WTC11 (cell line): Measurements from ENCODE around the gene SMURF1. TPM values are rescaled to one million over a fixed set of nuclear protein-coding genes. Genes with fewer than 3 reads are reported as not detected.

Experiments used
- ATAC-seq: fragments of 200-7000 bp; cut with Tn5 transposase; 2 replicates; pipeline ENCODE4 v1.10.0; 2021; ENCODE audit warnings: mild to moderate bottlenecking, moderate library complexity
- CTCF ChIA-PET: fragments of 300-600 bp; sonication (Branson Sonifier 250); formaldehyde crosslinking; loops from one replicate; lab custom pipeline; 2021; ENCODE audit warnings: antibody characterized with exemption; lab: Charles Lee
- POLR2A ChIA-PET: fragments of 350-600 bp; sonication (Branson Sonifier 250); formaldehyde crosslinking; loops from one replicate; lab custom pipeline; 2021; ENCODE audit warnings: antibody characterized with exemption; lab: Charles Lee
- DNase-seq: peaks from one replicate; pipeline ENCODE4 v3.0.0; 2021; ENCODE audit warnings: low spot score
- H3K27ac Mint-ChIP-seq: 2 replicates; pipeline ENCODE4 v1.8.0; 2021; ENCODE audit warnings: mixed read lengths
- H3K27me3 Mint-ChIP-seq: 2 replicates; pipeline ENCODE4 v1.8.0; 2021; ENCODE audit warnings: low read depth, mild to moderate bottlenecking, moderate library complexity, mixed read lengths
- H3K36me3 Mint-ChIP-seq: 2 replicates; pipeline ENCODE4 v1.8.0; 2021; ENCODE audit warnings: mixed read lengths
- H3K4me1 Mint-ChIP-seq: 2 replicates; pipeline ENCODE4 v1.8.0; 2022; ENCODE audit warnings: mixed read lengths
- H3K4me3 Mint-ChIP-seq: 2 replicates; pipeline ENCODE4 v1.8.0; 2021; ENCODE audit warnings: mild to moderate bottlenecking, moderate library complexity, mixed read lengths
- H3K9me3 Mint-ChIP-seq: 2 replicates; pipeline ENCODE4 v1.8.0; 2021; ENCODE audit warnings: mixed read lengths
- CBFB ChIP-seq: sonication (generic); formaldehyde crosslinking; IDR thresholded peaks from 2 replicates; pipeline ENCODE4 v1.8.1; 2022; ENCODE audit warnings: mild to moderate bottlenecking, low read depth, missing genetic modification reagents
- CDX4 ChIP-seq: fragments of 250-450 bp; sonication (Bioruptor Pico); IDR thresholded peaks from 2 replicates; pipeline ENCODE4 v1.9.0; 2021; ENCODE audit warnings: moderate library complexity, mild to moderate bottlenecking, inconsistent platforms, borderline replicate concordance
- CTCF ChIP-seq: fragments of 200-600 bp; IDR thresholded peaks from 2 replicates; pipeline ENCODE4 v1.8.0; 2022; ENCODE audit warnings: antibody characterized with exemption
- FOXP1 ChIP-seq: sonication (generic); formaldehyde crosslinking; IDR thresholded peaks from 2 replicates; pipeline ENCODE4 v1.8.0; 2022; ENCODE audit warnings: missing genetic modification reagents, mild to moderate bottlenecking, moderate library complexity, borderline replicate concordance
- GRHL2 ChIP-seq: fragments of 250-450 bp; sonication (Bioruptor Pico); IDR thresholded peaks from 2 replicates; pipeline ENCODE4 v1.8.0; 2022; ENCODE audit warnings: mild to moderate bottlenecking, moderate library complexity; ENCODE audit not compliant: insufficient replicate concordance, severe bottlenecking
- JAZF1 ChIP-seq: fragments of 250-450 bp; sonication (Bioruptor Pico); IDR thresholded peaks from 2 replicates; pipeline ENCODE4 v1.9.0; 2021; ENCODE audit warnings: moderate library complexity, mild to moderate bottlenecking, inconsistent platforms
- JUN ChIP-seq: sonication (generic); formaldehyde crosslinking; IDR thresholded peaks from 2 replicates; pipeline ENCODE4 v1.8.0; 2023; ENCODE audit warnings: mild to moderate bottlenecking, missing genetic modification reagents
- PRDM15 ChIP-seq: sonication (generic); formaldehyde crosslinking; IDR thresholded peaks from 2 replicates; pipeline ENCODE4 v1.8.0; 2022; ENCODE audit warnings: missing genetic modification reagents
- SMAD3 ChIP-seq: sonication (generic); formaldehyde crosslinking; IDR thresholded peaks from 2 replicates; pipeline ENCODE4 v1.8.0; 2022; ENCODE audit warnings: missing genetic modification reagents, mild to moderate bottlenecking, borderline replicate concordance
- TCF7 ChIP-seq: sonication (generic); formaldehyde crosslinking; IDR thresholded peaks from 2 replicates; pipeline ENCODE4 v1.8.0; 2022; ENCODE audit warnings: mild to moderate bottlenecking, low read depth, missing genetic modification reagents, moderate library complexity
- TEAD4 ChIP-seq: sonication (generic); formaldehyde crosslinking; IDR thresholded peaks from 2 replicates; pipeline ENCODE4 v1.8.0; 2022; ENCODE audit warnings: mild to moderate bottlenecking, missing genetic modification reagents
- TP53 ChIP-seq: sonication (generic); formaldehyde crosslinking; IDR thresholded peaks from 2 replicates; pipeline ENCODE4 v1.8.1; 2023; ENCODE audit warnings: mild to moderate bottlenecking, missing genetic modification reagents
- ZNF281 ChIP-seq: sonication (generic); formaldehyde crosslinking; IDR thresholded peaks from 2 replicates; pipeline ENCODE4 v1.8.0; 2023; ENCODE audit warnings: mild to moderate bottlenecking, missing genetic modification reagents
- ZSCAN18 ChIP-seq: fragments of 250-450 bp; sonication (Bioruptor Pico); IDR thresholded peaks from 2 replicates; pipeline ENCODE4 v2.1.2; 2022; ENCODE audit warnings: mild to moderate bottlenecking, moderate library complexity
- total RNA-seq: library from RNA; stranded (reverse); gene quantifications from 3 replicates; pipeline ENCODE4 v1.2.3, GENCODE V29; 2021

Gene SMURF1
- total RNA-seq, 1 experiment from 2014 or later, result 23.2 TPM

GRCh38 chr7:99008921-99009530, 134.9 kb downstream of the SMURF1 start:
- DNase-seq, result no peak
- no peak overlapping the region for H3K27ac Mint-ChIP-seq

More at GRCh38 chr7:99008921-99009530, 134.9 kb downstream of the SMURF1 start:
- POLR2A ChIA-PET, result no interaction called here
- TF ChIP-seq CDX4 (CRISPR knock-in tag) (no peak), GRHL2 (no peak), SMAD3 (no peak), JAZF1 (CRISPR knock-in tag) (no peak), ZNF281 (CRISPR knock-in tag) (no peak), TEAD4 (CRISPR knock-in tag) (no peak), JUN (CRISPR knock-in tag) (no peak), TCF7 (CRISPR knock-in tag) (no peak), ZSCAN18 (CRISPR knock-in tag) (no peak), PRDM15 (CRISPR knock-in tag) (no peak), FOXP1 (CRISPR knock-in tag) (no peak), TP53 (CRISPR knock-in tag) (no peak), CTCF (no peak), CBFB (no peak)
- H3K9me3 Mint-ChIP-seq, result no peaks in the 10 kb centered on the region
- no peak overlapping the region for H3K4me3 Mint-ChIP-seq
- no peaks in the 10 kb centered on the region for H3K27me3 Mint-ChIP-seq
- peaks cover 67% of the 10 kb centered on the region for H3K36me3 Mint-ChIP-seq
- no peak for ATAC-seq
- H3K4me1 Mint-ChIP-seq, result no peaks in the 10 kb centered on the region
- CTCF ChIA-PET, result no interaction called here
